ENCODE results near the gene U2AF2. TPM values are rescaled to one million over a fixed set of nuclear protein-coding genes. Genes with fewer than 3 reads are reported as not detected.

U2AF2 gene
- total RNA-seq, 8 experiments from 2014 or later = 85.3 to 252 (median 133) TPM

GRCh38 chr19:55694241-55694655 lies 39.4 kb downstream of the U2AF2 start:
- peak in 1 of 8 experiments; percentile 8 for ATAC-seq (replicated peaks in 6 of 8)
- no peak overlapping the region for H3K27ac ChIP-seq
- no peaks in the 10 kb centered on the region for H3K4me1 ChIP-seq (replicated peaks in 1 of 2)
- WGBS, 10 experiments = 82 to 100% (median 93%) methylated on average over 1 to 5 of the region's 15 CpGs; no CpG with 5 or more reads in 5 of the 10 experiments
- no peak overlapping the region for H3K4me3 ChIP-seq
- in situ Hi-C loops (cut with MboI; ENCODE audit: low pct_unique_long_range_greater_than_20kb in 2 of 9, low sequenced_read_pairs in 9 of 9, unreplicated experiment in 9 of 9) = no loop called here

GRCh38 chr19:55694656-55695491 lies 40.0 kb downstream of the U2AF2 start:
- Histone ChIP-seq H3K4me1 (replicated peaks in 1 of 2) (no peaks in the 10 kb centered on the region), H3K4me3 (no peak overlapping the region), H3K27ac (no peak overlapping the region)
- WGBS, 10 experiments = 93% methylated on average over 3 of the region's 37 CpGs; no CpG with 5 or more reads in 9 of the 10 experiments
- ATAC-seq (replicated peaks in 6 of 8) = peak in 1 of 8 experiments; percentile 11
- in situ Hi-C loops (cut with MboI; ENCODE audit: low pct_unique_long_range_greater_than_20kb in 2 of 9, low sequenced_read_pairs in 9 of 9, unreplicated experiment in 9 of 9) = no loop called here

DNA sequence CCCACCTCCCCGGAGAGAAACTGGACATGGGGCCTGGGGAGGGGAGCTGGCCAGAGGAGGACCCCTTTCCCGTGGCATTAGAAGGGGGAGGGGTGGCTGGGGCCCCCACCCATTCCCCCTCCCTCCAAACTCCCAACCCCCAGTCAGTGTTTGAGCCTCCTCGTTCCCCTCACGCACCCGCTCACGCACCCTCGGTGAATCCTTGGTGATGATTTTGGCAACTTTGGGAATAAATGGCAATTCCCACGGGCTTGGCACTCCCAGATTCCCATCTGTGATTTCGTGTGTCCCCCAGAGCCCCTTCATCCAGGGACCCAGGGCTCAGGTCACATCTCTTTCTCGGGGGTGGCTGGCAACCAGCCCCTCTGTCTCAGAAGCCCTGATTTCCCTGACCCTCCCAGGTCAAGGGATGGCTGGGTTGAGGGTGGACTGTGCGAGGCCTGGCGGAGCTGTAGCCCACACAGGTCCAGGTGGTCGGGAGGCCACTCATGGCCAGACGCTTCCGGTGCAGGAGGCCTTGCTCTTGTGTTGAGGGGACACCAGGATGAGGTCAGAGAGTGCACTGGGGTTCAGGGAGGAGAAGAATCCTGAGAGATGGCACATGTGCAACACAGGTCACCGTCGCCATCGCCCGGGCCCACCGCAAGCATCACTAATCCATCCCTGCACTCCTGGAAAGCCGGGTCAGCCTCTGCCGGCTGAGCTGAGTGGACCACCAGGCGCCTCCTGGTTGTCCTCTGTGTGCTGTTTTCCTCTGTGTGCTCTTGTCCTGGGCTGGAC lies 40.9 kb downstream of the U2AF2 start:
- Histone ChIP-seq H3K27ac (no peak overlapping the region), H3K4me1 (replicated peaks in 1 of 2) (no peaks in the 10 kb centered on the region), H3K4me3 (no peak overlapping the region)
- ATAC-seq (replicated peaks in 6 of 8) = no peak
- WGBS, 10 experiments = 92 to 100% (median 100%) methylated on average over 3 to 5 of the region's 23 CpGs; no CpG with 5 or more reads in 7 of the 10 experiments
- in situ Hi-C loops (cut with MboI; ENCODE audit: low pct_unique_long_range_greater_than_20kb in 2 of 9, low sequenced_read_pairs in 9 of 9, unreplicated experiment in 9 of 9) = no loop called here

DNA sequence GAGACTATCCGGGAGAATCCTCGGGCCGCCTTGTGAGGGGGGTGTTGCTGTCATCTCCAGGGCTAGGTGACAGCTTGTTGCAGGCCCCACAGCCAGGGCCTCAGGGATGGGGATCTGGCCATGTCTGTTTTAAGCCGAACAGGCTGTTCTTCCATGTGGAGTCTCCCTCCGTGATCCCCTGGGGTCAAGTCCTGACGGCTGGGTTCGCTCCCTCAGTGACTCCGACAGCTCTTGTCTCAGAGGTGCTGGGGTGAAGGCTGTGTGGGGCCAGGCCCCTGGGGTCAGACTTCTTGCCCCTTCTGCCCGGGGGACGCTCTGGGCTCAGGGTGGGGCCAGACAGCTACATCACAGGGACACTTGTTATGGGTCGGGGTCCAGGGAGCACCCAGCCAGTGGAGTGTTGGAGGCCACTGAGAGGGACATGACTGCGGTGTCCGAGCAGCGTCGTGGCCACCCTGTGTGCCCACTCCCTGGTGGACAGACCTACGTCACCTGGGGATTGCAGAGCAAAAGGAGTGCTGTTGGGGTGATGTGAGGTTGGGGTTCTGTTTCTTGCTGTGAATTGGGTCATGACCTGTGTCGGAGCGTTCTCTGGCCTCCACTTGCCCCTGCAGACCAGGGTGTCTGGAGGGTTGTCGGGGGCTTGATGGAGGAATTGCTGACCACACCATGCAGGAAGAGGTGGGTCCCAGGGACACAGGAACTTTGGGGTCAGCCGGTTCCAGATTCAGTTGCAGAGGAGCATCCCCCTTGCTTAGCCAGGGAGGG lies 41.6 kb downstream of the U2AF2 start:
- ATAC-seq (replicated peaks in 6 of 8) = peak in 1 of 8 experiments; percentile 9
- Histone ChIP-seq H3K4me1 (replicated peaks in 1 of 2) (no peaks in the 10 kb centered on the region), H3K4me3 (no peak overlapping the region), H3K27ac (no peak overlapping the region)
- WGBS, 10 experiments = 80 to 100% (median 100%) methylated on average over 1 to 3 of the region's 20 CpGs; no CpG with 5 or more reads in 3 of the 10 experiments
- in situ Hi-C loops (cut with MboI; ENCODE audit: low pct_unique_long_range_greater_than_20kb in 2 of 9, low sequenced_read_pairs in 9 of 9, unreplicated experiment in 9 of 9) = no loop called here

DNA sequence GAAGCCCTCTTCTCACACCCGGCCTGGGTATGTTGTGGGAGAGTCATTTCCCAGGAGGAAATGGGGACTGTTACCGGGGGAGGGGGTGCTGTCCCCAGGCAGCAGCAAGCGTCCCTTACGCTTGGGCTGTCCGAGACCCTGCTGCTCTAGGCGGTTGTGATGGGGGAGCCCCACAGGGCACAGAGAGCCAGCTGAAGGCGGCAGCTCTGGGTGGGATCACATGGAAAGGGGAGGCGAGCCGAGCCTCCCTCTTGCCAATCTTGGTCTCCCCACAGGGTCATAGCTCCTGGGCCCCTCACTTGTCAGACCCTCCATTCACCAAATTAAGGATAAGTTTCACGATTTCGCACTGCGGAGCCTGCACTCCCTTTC lies 42.2 kb downstream of the U2AF2 start:
- H3K4me1 ChIP-seq (replicated peaks in 1 of 2) = no peaks in the 10 kb centered on the region
- WGBS, 10 experiments = 80 to 100% (median 97%) methylated on average over 1 to 5 of the region's 12 CpGs
- in situ Hi-C loops (cut with MboI; ENCODE audit: low pct_unique_long_range_greater_than_20kb in 2 of 9, low sequenced_read_pairs in 9 of 9, unreplicated experiment in 9 of 9) = no loop called here
- H3K4me3 ChIP-seq = no peak overlapping the region
- no peak for ATAC-seq (replicated peaks in 6 of 8)
- H3K27ac ChIP-seq = no peak overlapping the region

DNA sequence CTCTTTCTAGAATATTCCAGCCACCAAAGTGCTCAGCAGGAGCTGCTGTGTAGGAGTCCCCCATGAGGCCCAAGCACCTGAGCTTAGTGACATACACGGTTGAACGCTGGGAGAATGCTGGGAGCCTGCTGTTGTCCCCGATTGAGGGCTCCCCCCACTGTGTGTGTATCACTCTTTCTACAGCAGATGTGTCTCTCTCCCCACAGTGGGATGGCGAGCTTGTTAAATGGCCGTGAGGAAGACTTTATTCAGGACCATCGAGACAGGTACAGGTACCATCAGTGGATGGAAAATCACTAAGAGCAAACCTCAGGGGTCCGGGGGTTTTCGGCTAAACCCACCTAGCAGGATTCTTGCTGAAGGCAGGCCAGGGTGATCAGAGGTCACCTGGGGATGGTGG lies 42.9 kb downstream of the U2AF2 start:
- Histone ChIP-seq H3K27ac (no peak overlapping the region), H3K4me3 (no peak overlapping the region), H3K4me1 (replicated peaks in 1 of 2) (no peaks in the 10 kb centered on the region)
- in situ Hi-C loops (cut with MboI; ENCODE audit: low pct_unique_long_range_greater_than_20kb in 2 of 9, low sequenced_read_pairs in 9 of 9, unreplicated experiment in 9 of 9) = no loop called here
- WGBS, 10 experiments = 92 to 100% (median 98%) methylated on average over 2 to 3 of the region's 8 CpGs; no CpG with 5 or more reads in 6 of the 10 experiments
- no peak for ATAC-seq (replicated peaks in 6 of 8)

DNA sequence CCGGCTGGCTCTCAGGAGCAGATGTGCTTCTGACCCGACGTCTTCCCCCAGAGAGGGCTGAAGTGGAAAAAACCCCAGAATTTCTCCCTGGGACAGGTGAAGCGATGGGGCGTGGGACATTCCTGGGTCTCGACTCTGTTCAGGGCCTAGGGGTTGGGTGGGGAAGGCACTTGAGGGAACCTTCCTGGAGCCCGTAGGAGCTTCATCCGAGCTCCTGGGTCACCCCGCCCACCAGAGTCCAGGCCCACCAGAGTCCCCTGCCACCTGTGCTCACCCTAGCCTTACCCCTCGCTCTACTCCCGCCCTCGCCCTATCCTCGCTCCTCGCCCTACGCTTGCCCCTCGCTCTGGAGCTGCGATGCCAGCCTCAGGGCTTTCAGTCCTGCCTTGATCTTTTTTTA lies 43.4 kb downstream of the U2AF2 start:
- peak in 1 of 8 experiments; percentile 12 for ATAC-seq (replicated peaks in 6 of 8)
- no peak overlapping the region for H3K27ac ChIP-seq
- in situ Hi-C loops (cut with MboI; ENCODE audit: low pct_unique_long_range_greater_than_20kb in 2 of 9, low sequenced_read_pairs in 9 of 9, unreplicated experiment in 9 of 9) = no loop called here
- H3K4me1 ChIP-seq (replicated peaks in 1 of 2) = no peaks in the 10 kb centered on the region
- WGBS, 10 experiments = 80 to 100% (median 98%) methylated on average over 1 to 7 of the region's 17 CpGs; no CpG with 5 or more reads in 4 of the 10 experiments
- no peak overlapping the region for H3K4me3 ChIP-seq

- H3K4me1 ChIP-seq (replicated peaks in 1 of 2) = no peaks in the 10 kb centered on the region
- WGBS, 10 experiments = 80 to 100% (median 90%) methylated on average over 1 to 5 of the region's 11 CpGs; no CpG with 5 or more reads in 4 of the 10 experiments
- no peak overlapping the region for H3K4me3 ChIP-seq
- in situ Hi-C loops (cut with MboI; ENCODE audit: low pct_unique_long_range_greater_than_20kb in 2 of 9, low sequenced_read_pairs in 9 of 9, unreplicated experiment in 9 of 9) = no loop called here
- H3K27ac ChIP-seq = no peak overlapping the region
- no peak for ATAC-seq (replicated peaks in 6 of 8)
Measured at GRCh38 chr19:55699221-55699620, 44.4 kb downstream of the U2AF2 start.

GRCh38 chr19:55700813-55701212 lies 46.0 kb downstream of the U2AF2 start:
- H3K4me3 ChIP-seq = no peak overlapping the region
- in situ Hi-C loops (cut with MboI; ENCODE audit: low pct_unique_long_range_greater_than_20kb in 2 of 9, low sequenced_read_pairs in 9 of 9, unreplicated experiment in 9 of 9) = no loop called here
- 96 to 100% (median 100%) methylated on average over 1 to 5 of the region's 12 CpGs; no CpG with 5 or more reads in 6 of the 10 experiments for WGBS, 10 experiments
- no peaks in the 10 kb centered on the region for H3K4me1 ChIP-seq (replicated peaks in 1 of 2)
- H3K27ac ChIP-seq = no peak overlapping the region
- no peak for ATAC-seq (replicated peaks in 6 of 8)

DNA sequence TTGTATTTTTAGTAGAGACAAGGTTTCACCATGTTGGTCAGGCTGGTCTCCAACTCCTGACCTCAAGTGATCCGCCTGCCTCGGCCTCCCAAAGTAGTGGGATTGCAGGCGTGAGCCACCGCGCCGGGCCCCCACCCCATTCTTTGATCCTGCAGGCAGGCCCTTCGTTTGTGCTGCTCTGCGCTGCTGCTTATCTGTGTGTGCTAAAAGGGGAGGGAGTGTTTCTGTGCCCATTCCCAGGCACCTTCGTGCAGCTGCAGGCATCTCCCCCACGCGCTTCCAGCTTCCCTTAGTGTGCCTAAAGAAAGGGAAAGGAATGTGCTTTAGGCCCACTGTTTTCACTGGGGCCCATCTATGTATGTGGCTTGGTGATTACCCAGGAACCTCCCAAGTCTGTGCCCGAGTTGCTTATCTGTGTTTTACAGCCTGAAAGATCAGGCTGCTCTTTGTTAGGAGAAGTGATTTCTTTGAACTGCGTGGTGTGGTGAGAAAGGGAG lies 47.3 kb downstream of the U2AF2 start:
- Histone ChIP-seq H3K4me1 (replicated peaks in 1 of 2) (no peaks in the 10 kb centered on the region), H3K27ac (no peak overlapping the region), H3K4me3 (no peak overlapping the region)
- ATAC-seq (replicated peaks in 6 of 8) = no peak
- 47 to 96% (median 79%) methylated on average over 1 to 9 of the region's 13 CpGs; no CpG with 5 or more reads in 2 of the 10 experiments for WGBS, 10 experiments
- in situ Hi-C loops (cut with MboI; ENCODE audit: low pct_unique_long_range_greater_than_20kb in 2 of 9, low sequenced_read_pairs in 9 of 9, unreplicated experiment in 9 of 9) = no loop called here

GRCh38 chr19:55703790-55704215 lies 49.0 kb downstream of the U2AF2 start:
- WGBS, 10 experiments = 32 to 95% (median 87%) methylated on average over 4 to 16 of the region's 38 CpGs; no CpG with 5 or more reads in 4 of the 10 experiments
- Histone ChIP-seq H3K4me3 (no peak overlapping the region), H3K4me1 (replicated peaks in 1 of 2) (no peaks in the 10 kb centered on the region), H3K27ac (no peak overlapping the region)
- in situ Hi-C loops (cut with MboI; ENCODE audit: low pct_unique_long_range_greater_than_20kb in 2 of 9, low sequenced_read_pairs in 9 of 9, unreplicated experiment in 9 of 9) = no loop called here
- ATAC-seq (replicated peaks in 6 of 8) = peak in 3 of 8 experiments; percentile 13 to 70 (median 61)

DNA sequence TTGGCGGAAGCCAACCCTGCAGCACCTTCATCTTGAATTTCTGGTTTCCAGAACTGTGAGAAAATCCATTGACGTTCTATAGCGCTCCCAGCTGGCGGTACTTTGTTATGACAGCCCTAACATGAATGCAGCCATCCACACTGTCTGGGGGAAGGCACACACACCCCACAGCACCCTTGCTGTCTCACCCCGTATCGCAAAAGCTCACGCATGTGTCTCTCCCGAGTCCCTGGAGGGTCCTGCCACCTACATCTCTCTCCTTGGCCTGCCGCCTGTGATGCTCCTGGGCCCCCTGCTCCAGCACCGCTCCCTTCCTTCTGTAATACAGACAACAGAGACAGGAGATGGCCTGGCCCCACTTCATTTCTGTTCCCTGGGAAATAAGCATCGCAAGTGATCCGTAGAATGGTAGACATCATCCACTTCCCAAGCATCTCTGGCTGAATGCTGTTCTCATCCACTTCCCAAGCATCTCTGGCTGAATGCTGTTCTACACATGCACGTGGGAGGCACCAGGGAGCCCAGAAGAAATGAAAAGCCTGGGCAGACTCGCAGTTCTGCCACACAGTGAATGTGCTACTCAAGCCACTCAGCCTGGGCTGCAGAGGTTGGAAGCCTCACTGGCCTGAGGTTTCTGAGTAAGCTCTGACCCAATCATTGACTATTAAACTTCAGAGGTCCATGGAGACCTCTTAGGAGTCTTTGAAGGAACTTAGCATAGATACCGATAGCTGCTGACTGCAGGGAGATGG lies 49.8 kb downstream of the U2AF2 start:
- Histone ChIP-seq H3K4me3 (no peak overlapping the region), H3K27ac (no peak overlapping the region), H3K4me1 (replicated peaks in 1 of 2) (no peaks in the 10 kb centered on the region)
- peak in 2 of 8 experiments; percentile 12 to 19 for ATAC-seq (replicated peaks in 6 of 8)
- in situ Hi-C loops (cut with MboI; ENCODE audit: low pct_unique_long_range_greater_than_20kb in 2 of 9, low sequenced_read_pairs in 9 of 9, unreplicated experiment in 9 of 9) = no loop called here
- WGBS, 10 experiments = 83 to 100% (median 100%) methylated on average over 1 to 8 of the region's 15 CpGs; no CpG with 5 or more reads in 3 of the 10 experiments

Measured in motor neuron (in vitro differentiated cells).